ENCODE measurements around the gene UFL1. TPM values are rescaled to one million over a fixed set of nuclear protein-coding genes. Genes with fewer than 3 reads are reported as not detected.
"Not testable (repeated sequence)": the region's sequence is repeated elsewhere in the genome, so short reads cannot be mapped to it uniquely, and the experiment has no call there.

The UFL1 gene
- 10 to 100 TPM; 21.5 to 28.6 TPM for total RNA-seq

DNA sequence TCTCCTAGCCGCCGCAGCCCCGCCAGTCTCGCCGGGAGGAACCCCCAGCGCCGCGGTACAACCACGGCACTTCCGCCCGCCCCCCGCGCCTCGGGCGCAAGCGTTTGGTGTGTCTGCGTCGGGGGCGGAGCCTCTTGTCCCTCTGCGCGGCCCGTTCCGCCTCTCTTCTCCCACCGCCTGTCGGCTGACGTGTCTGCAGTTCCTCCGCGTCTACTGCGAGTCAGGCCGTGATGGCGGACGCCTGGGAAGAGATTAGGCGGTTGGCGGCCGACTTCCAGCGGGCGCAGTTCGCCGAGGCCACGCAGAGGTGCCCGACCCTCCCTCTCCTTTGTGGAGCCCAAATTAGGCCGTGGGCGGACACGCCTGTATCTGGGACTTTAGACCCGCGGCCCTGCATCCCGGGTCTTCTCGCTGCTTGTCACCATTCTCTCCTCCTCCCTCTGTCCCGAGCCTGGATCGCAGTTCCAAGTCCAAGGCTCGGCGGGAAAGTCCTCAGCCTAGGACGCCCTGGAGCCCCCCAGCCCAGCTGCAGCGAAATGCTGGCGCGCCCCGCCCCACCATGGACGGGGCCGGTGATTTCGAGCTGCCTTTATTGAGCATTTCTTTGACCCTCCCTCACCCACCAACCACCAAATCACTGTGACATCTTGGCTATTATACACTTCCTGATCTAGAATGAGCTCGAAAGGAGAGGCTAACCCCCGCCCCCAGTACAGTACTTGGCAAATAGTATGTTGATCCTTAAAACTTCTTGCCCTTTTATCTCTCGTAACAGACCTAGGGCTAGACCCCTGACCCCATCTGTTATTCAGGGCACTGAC lies at the start of gene UFL1:
TSS of gene UFL1 (plus strand) at position 163 of the 821 bp plus-strand sequence. CDS start at position 231, 68 bp downstream.
- peaks cover 6% of the 10 kb centered on the region for H3K4me1 ChIP-seq
- H3K4me3 ChIP-seq: peak within 1 kb of the TSS; percentile 67
- no peaks in the 10 kb centered on the region for H3K36me3 ChIP-seq
- DNase-seq: peak; percentile 94
- H3K9ac ChIP-seq (ENCODE audit: low read depth in 2 of 2, low read length in 2 of 2): peak within 1 kb of the TSS; percentile 89 to 98
- H3K27me3 ChIP-seq: no peaks in the 10 kb centered on the region
- intact Hi-C loops (cut with DNase I): loop anchor here (10.0 kb wide), 1 partner anchor 373 kb away; the partner anchor contains the start of gene NDUFAF4
- peak within 1 kb of the TSS; percentile 98 for H3K27ac ChIP-seq
- no peaks in the 10 kb centered on the region for H3K9me3 ChIP-seq
- TF ChIP-seq, protein P1, sequence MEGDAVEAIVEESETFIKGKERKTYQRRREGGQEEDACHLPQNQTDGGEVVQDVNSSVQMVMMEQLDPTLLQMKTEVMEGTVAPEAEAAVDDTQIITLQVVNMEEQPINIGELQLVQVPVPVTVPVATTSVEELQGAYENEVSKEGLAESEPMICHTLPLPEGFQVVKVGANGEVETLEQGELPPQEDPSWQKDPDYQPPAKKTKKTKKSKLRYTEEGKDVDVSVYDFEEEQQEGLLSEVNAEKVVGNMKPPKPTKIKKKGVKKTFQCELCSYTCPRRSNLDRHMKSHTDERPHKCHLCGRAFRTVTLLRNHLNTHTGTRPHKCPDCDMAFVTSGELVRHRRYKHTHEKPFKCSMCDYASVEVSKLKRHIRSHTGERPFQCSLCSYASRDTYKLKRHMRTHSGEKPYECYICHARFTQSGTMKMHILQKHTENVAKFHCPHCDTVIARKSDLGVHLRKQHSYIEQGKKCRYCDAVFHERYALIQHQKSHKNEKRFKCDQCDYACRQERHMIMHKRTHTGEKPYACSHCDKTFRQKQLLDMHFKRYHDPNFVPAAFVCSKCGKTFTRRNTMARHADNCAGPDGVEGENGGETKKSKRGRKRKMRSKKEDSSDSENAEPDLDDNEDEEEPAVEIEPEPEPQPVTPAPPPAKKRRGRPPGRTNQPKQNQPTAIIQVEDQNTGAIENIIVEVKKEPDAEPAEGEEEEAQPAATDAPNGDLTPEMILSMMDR (IDR thresholded peaks at IDR 0.05): no peak

DNA sequence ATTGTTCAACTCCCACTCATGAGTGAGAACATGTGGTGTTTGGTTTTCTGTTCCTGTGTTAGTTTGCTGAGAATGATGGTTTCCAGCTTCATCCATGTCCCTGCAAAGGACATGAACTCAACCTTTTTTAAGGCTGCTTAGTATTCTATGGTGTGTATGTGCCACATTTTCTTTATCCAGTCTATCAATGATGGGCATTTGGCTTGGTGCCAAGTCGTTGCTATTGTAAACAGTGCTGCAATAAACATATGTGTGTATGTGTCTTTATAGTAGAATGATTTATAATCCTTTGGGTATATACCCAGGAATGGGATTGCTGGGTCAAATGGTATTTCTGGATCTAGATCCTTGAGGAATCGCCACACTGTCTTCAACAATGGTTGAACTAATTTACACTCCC lies 49.3 kb upstream of the UFL1 start:
- H3K27me3 ChIP-seq; H3K9ac ChIP-seq (ENCODE audit: low read depth in 2 of 2, low read length in 2 of 2); H3K4me1 ChIP-seq; H3K36me3 ChIP-seq; DNase-seq; intact Hi-C loops (cut with DNase I); H3K27ac ChIP-seq; H3K9me3 ChIP-seq; H3K4me3 ChIP-seq: not testable (repeated sequence)

GRCh38 chr6:96478695-96479094 lies 42.9 kb upstream of the UFL1 start:
- Histone ChIP-seq H3K4me3 (no peak overlapping the region), H3K27ac (no peak overlapping the region), H3K36me3 (no peaks in the 10 kb centered on the region), H3K4me1 (no peaks in the 10 kb centered on the region), H3K27me3 (no peaks in the 10 kb centered on the region), H3K9ac (ENCODE audit: low read depth in 2 of 2, low read length in 2 of 2) (no peak overlapping the region), H3K9me3 (no peaks in the 10 kb centered on the region)
- intact Hi-C loops (cut with DNase I): no loop called here
- TF ChIP-seq, protein P1 (IDR thresholded peaks at IDR 0.05): no peak
- DNase-seq: no peak

DNA sequence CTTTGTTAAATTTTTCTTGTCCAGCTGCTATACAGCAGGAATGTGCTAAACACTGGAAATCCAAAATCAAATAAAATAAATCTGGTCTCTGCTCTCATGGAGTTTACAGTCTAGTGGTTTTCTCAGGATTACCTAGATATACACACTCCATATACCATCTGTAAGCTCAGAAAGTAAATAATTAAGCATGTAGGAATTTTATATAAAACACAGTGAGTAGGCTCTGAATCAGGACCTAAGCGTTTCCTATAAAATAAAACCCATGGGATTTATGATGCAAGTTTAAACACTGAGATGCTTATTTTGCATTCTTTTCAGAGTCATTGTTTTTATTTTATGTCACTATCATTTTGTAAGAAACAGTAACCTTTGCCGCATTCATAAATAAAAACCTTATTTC lies 29.7 kb upstream of the UFL1 start:
- no peaks in the 10 kb centered on the region for H3K27me3 ChIP-seq
- H3K36me3 ChIP-seq: no peaks in the 10 kb centered on the region
- DNase-seq: no peak
- no peaks in the 10 kb centered on the region for H3K9me3 ChIP-seq
- intact Hi-C loops (cut with DNase I): no loop called here
- H3K9ac ChIP-seq (ENCODE audit: low read depth in 2 of 2, low read length in 2 of 2): no peak overlapping the region
- no peak overlapping the region for H3K4me3 ChIP-seq
- no peaks in the 10 kb centered on the region for H3K4me1 ChIP-seq
- H3K27ac ChIP-seq: no peak overlapping the region
- TF ChIP-seq, protein P1 (IDR thresholded peaks at IDR 0.05): no peak

GRCh38 chr6:96499781-96500180 lies 21.8 kb upstream of the UFL1 start:
- Histone ChIP-seq H3K9ac (ENCODE audit: low read depth in 2 of 2, low read length in 2 of 2) (no peak overlapping the region), H3K4me3 (no peak overlapping the region), H3K36me3 (no peaks in the 10 kb centered on the region), H3K9me3 (no peaks in the 10 kb centered on the region), H3K27me3 (no peaks in the 10 kb centered on the region), H3K4me1 (no peaks in the 10 kb centered on the region), H3K27ac (no peak overlapping the region)
- DNase-seq: no peak
- intact Hi-C loops (cut with DNase I): no loop called here
- TF ChIP-seq, protein P1 (IDR thresholded peaks at IDR 0.05): no peak

DNA sequence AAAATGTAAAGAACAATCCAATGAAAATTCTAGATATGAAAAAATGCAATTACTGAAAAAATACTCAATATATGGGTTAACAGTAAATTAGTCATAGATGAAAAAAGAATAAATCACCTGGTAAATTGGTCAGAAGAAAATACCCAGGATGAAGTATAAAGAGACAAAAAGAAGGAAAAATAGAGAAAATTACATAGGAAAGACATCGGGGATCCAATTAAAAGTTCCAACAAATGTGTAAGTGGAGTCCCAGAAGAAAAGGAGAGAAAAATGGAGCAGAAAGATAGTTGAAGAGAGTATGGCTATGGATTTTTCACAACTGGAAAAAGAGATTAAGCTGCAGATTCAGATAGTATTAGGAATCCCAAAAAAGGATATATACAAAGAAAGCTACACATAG lies 18.7 kb upstream of the UFL1 start:
- TF ChIP-seq, protein P1 (IDR thresholded peaks at IDR 0.05): no peak
- Histone ChIP-seq H3K36me3 (no peaks in the 10 kb centered on the region), H3K4me3 (no peak overlapping the region), H3K4me1 (no peaks in the 10 kb centered on the region), H3K27ac (no peak overlapping the region), H3K27me3 (no peaks in the 10 kb centered on the region), H3K9ac (ENCODE audit: low read depth in 2 of 2, low read length in 2 of 2) (no peak overlapping the region), H3K9me3 (no peaks in the 10 kb centered on the region)
- DNase-seq: no peak
- intact Hi-C loops (cut with DNase I): no loop called here

Data from colonic mucosa (tissue), 4 donors.